GM12864 (cell line): ENCODE results near the gene MCCC1.

ENCODE experiments used
- DNase-seq: peaks from one replicate; pipeline ENCODE4 v3.0.0-alpha.2; 2011; ENCODE audit warnings: low read depth
- H3K4me3 ChIP-seq: 2 replicates; pipeline ENCODE4 v1.5.1; 2011; ENCODE audit warnings: mild to moderate bottlenecking, low read depth, low read length, control low read depth
- TF ChIP-seq, protein P1 (sequence below): IDR thresholded peaks from 2 replicates; pipeline ENCODE4 v1.5.1; 2011; ENCODE audit warnings: low read depth, mild to moderate bottlenecking, moderate library complexity, low read length, control low read depth, inconsistent platforms; ENCODE audit errors: missing control alignments

Gene MCCC1

DNA sequence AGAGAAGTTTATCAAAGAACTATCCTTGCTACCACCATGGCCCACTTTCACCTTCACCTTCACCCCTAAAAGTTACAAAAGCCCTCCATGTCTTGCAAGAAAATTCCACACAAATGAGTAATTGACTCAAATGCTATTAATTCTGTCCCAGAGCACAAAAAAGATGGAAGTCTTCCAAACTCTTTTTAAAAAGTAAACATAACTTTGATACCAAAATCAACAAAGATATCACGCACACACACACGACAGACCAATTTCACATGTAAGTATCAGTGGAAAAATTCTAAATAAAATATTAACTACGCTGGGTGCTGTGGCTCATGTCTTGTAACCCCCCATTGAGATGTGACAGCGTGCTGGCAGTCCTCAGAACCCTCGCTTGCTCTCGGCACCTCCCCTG is 1.1 kb upstream of the MCCC1 start:
- no peak overlapping the region for H3K4me3 ChIP-seq
- no peak for DNase-seq
- TF ChIP-seq, protein P1, sequence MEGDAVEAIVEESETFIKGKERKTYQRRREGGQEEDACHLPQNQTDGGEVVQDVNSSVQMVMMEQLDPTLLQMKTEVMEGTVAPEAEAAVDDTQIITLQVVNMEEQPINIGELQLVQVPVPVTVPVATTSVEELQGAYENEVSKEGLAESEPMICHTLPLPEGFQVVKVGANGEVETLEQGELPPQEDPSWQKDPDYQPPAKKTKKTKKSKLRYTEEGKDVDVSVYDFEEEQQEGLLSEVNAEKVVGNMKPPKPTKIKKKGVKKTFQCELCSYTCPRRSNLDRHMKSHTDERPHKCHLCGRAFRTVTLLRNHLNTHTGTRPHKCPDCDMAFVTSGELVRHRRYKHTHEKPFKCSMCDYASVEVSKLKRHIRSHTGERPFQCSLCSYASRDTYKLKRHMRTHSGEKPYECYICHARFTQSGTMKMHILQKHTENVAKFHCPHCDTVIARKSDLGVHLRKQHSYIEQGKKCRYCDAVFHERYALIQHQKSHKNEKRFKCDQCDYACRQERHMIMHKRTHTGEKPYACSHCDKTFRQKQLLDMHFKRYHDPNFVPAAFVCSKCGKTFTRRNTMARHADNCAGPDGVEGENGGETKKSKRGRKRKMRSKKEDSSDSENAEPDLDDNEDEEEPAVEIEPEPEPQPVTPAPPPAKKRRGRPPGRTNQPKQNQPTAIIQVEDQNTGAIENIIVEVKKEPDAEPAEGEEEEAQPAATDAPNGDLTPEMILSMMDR, result no peak

DNA sequence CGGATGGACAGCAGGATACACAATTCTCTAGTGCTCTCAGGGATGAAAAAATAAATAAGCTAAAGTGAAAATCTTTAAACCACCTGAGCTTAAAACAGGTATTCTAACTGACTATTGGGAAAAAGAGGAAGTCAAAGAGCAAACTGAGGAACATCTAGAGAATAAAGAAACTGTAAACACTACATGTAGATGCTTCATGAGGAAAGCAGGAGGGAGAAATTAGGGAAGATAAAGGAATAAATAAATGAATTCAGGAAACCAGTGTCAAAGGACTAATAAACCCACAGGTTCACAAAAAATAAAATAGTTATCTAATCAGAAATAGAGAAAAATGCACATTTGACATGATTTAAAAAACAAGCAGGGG is 525 bp upstream of the MCCC1 start:
- DNase-seq, result no peak
- TF ChIP-seq, protein P1, result no peak
- peak overlapping the region; percentile 31 for H3K4me3 ChIP-seq

DNA sequence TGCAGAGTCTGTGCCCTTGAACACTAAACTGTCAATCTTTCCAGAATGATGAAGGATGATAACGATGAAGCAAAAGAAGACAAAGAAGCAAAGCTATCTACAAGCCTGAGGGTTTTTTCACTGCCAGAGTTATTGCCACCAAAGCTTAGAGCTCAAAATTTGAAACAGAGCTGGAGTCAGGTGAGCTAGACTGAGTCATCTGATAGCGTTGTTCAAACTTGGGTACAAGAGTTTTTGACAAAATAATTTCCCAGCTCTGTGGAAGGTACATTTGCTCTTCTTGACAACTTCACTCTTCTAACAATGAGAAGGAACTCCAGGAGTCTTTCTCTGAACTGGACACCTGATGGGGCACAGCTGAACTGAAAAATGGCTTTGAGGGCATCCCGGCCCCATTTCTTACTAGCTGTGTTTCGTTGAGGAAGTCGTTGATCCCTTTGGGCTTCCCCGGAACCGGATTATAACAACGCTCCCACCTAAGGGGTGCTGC is 715 bp downstream of the MCCC1 start:
- peak overlapping the region; percentile 94 for H3K4me3 ChIP-seq
- DNase-seq, result no peak
- TF ChIP-seq, protein P1, result no peak

DNA sequence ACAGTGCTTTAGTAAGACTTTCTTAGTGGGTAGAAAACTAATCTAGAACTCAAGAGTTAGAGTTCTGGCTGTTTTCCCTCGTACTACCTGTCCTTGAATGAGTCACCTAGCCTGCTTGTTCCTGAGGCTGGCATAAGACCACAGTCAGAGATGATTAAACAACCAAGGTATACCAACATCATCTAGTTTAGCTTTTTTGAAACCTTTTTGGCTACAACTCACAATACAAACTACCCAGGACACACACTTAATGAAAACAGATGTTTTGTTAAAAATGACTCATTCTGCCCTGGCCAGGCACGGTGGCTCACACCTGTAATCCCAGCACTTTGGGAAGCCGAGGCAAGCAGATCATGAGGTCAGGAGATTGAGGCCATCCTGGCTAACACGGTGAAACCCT is 4.6 kb downstream of the MCCC1 start:
- H3K4me3 ChIP-seq, result no peak overlapping the region
- DNase-seq, result no peak
- TF ChIP-seq, protein P1, result no peak

DNA sequence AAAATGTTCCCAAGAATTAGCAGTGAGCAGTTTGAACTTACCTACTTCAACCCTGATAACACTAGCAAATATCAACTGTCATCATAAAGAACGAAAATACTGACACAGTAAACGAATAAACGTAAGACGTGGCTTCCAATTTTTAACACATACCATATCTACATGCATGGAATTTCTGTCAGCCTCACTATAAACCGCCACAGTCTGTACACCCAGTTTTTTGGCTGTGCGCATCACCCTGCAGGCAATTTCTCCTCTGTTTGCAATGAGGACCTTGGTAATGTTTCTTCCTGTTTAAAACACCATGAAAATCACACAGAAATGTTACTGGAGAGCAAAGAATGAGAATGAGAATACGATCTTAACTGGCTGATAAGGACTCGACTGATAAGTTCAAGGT is 7.0 kb downstream of the MCCC1 start:
- DNase-seq, result no peak
- TF ChIP-seq, protein P1, result no peak
- no peak overlapping the region for H3K4me3 ChIP-seq

DNA sequence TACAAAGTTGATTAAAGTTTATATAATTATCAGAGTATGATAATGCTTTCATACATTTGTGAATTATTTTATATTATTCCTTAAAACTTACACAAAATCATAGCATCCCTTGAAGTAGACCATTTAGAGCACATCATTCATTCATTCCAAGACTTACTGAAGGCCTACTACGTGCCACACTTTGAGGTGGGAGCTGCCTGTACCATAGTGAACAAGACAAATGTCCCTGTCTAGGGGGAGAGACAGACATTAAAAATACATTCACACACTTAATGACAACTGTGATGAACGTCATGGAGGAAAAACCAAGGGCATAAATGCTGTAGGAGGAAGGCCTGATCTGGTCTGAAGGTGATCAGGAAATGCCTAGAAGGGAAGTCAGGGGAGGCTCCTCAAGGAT is 12.1 kb downstream of the MCCC1 start:
- no peak for DNase-seq
- no peak overlapping the region for H3K4me3 ChIP-seq
- TF ChIP-seq, protein P1, result no peak

DNA sequence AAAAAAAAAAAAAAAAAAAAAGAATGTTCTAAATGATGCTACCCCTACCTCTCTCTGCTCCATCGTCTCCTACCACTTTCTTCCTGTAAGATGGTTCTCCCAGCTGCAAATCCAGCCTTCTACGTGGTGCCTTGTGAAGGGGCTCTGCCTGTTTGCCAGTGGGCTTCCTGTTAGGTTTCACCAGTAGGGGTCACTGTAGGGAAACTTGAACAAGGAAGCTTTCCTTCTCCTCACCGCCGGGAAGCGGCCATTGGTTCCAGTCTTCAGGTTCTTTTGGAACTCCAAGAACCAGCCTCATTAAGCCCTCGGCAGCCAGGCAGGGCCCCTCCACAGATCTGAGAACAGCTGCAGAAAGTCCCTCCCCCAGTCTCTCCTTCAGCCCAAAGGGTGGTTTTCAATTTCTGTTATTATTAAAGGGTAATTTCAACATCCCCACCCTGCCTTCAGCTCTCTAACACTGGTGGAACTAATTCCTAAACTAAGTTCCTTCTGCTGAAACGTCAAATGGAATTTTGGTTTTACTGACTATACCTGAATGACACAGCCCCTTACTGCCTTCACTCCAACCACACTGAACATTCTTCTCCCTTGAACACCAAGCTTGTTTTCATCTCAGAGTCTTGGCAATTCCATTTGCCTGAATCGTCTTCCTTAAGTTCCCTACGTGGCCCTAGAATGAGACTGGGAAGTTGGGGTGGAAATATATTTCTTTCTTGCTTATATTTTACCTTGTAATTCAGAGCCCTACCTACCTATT is 13.5 kb downstream of the MCCC1 start:
- TF ChIP-seq, protein P1, result peak; percentile 72
- DNase-seq, result peak; percentile 22
- no peak overlapping the region for H3K4me3 ChIP-seq
